K562 (cell line): ENCODE results near the gene RBFOX1. TPM values are rescaled to one million over a fixed set of nuclear protein-coding genes. Genes with fewer than 3 reads are reported as not detected.

Source experiments
- ATAC-seq: fragments of 200-7000 bp; cut with Tn5 transposase; 3 replicates; pipeline ENCODE4 v1.9.1; 2020; ENCODE audit warnings: moderate library complexity
- BruUV-seq: library from RNA; stranded (reverse); fragments of 400-500 nt; replicated peaks from 2 replicates; lab custom pipeline; 2021; lab: Mats Ljungman, UMichigan
- CTCF ChIA-PET: fragments of 300-600 bp; formaldehyde crosslinking; extraction: SDS; loops from one replicate; lab custom pipeline; 2021; ENCODE audit warnings: low intra/inter-chr PET ratio; lab: Yijun Ruan, JAX
- POLR2A ChIA-PET: fragments of 300-600, 350-650 bp; sonication (Branson Sonifier 250); formaldehyde crosslinking; extraction: SDS; loops from one replicate; lab custom pipeline; 2021; ENCODE audit warnings: antibody characterized with exemption, inconsistent platforms; lab: Yijun Ruan, JAX
- DNase-seq, 4 experiments: peaks; one replicate each; pipeline versions ENCODE4 v3.0.0 to v3.0.0-alpha.2; 2011 to 2018; ENCODE audit warnings: low spot score in 3 of 4, mixed read lengths in 3 of 4; ENCODE audit errors: extremely low read depth in 1 of 4
- FAIRE-seq: peaks from 2 replicates; lab custom pipeline; 2011; peaks lifted over from hg19 to GRCh38; lab: Jason Lieb, UNC
- H2AFZ ChIP-seq: 2 replicates; pipeline ENCODE4 v1.6.0; 2011; ENCODE audit warnings: low read depth, low read length, control low read depth, inconsistent platforms
- H3K27ac ChIP-seq: fragments of 200-600 bp; 3 replicates; pipeline ENCODE4 v1.8.0; 2011; ENCODE audit warnings: low read depth, mild to moderate bottlenecking, control low read depth, inconsistent platforms, low read length, moderate library complexity, mixed read lengths; ENCODE audit errors: extremely low read depth
- H3K27me3 ChIP-seq, 2 experiments: fragments of 300-600 bp in 1 of 2; 2 replicates in 1 of 2; 3 replicates in 1 of 2; pipeline versions ENCODE4 v1.6.0 to v1.8.0; 2011; ENCODE audit warnings: inconsistent platforms in 2 of 2, low read length in 2 of 2, mild to moderate bottlenecking in 1 of 2, mixed read lengths in 1 of 2, moderate library complexity in 1 of 2; ENCODE audit not compliant: control insufficient read depth in 2 of 2, insufficient read depth in 2 of 2
- H3K36me3 ChIP-seq: fragments of 300-600 bp; 3 replicates; pipeline ENCODE4 v1.8.0; 2011; ENCODE audit warnings: mild to moderate bottlenecking, low read length, inconsistent platforms; ENCODE audit not compliant: control insufficient read depth, insufficient read depth
- H3K4me1 ChIP-seq, 2 experiments: fragments of 200-600 bp in 1 of 2; replicated peaks in 1 of 2; 2 replicates in 1 of 2; 3 replicates in 1 of 2; pipeline versions ENCODE4 v1.5.1 to v1.8.0; 2011; ENCODE audit warnings: inconsistent platforms in 2 of 2, low read length in 2 of 2, mild to moderate bottlenecking in 1 of 2, mixed read lengths in 1 of 2, moderate library complexity in 1 of 2; ENCODE audit not compliant: control insufficient read depth in 2 of 2, insufficient read depth in 2 of 2
- H3K4me2 ChIP-seq: 2 replicates; pipeline ENCODE4 v1.6.1; 2011; ENCODE audit warnings: low read length, control low read depth, inconsistent platforms, mixed read lengths; ENCODE audit not compliant: insufficient read depth
- H3K4me3 ChIP-seq: fragments of 200-600 bp; sonication (generic), shearing (Covaris generic); 2 replicates; pipeline ENCODE4 v1.5.1; 2016; ENCODE audit warnings: control low read depth, inconsistent platforms
- H3K79me2 ChIP-seq: fragments of 200-600 bp; 3 replicates; pipeline ENCODE4 v1.8.0; 2011; ENCODE audit warnings: low read length, inconsistent platforms; ENCODE audit not compliant: control insufficient read depth, insufficient read depth
- H3K9ac ChIP-seq, 2 experiments: 2 replicates each; pipeline versions ENCODE4 v1.6.0 to v1.6.1; 2011; ENCODE audit warnings: low read depth in 2 of 2, low read length in 2 of 2, control low read depth in 1 of 2, inconsistent platforms in 1 of 2, mild to moderate bottlenecking in 1 of 2, mixed read lengths in 1 of 2; ENCODE audit not compliant: insufficient read depth in 1 of 2
- H3K9me1 ChIP-seq: one replicate; pipeline ENCODE4 v1.6.0; 2011; ENCODE audit warnings: inconsistent platforms, mild to moderate bottlenecking, low read length, moderate library complexity; ENCODE audit not compliant: control insufficient read depth, insufficient read depth
- H3K9me3 ChIP-seq: replicated peaks from 2 replicates; pipeline ENCODE4 v1.5.1; 2011; ENCODE audit warnings: low read depth, low read length, inconsistent platforms; ENCODE audit not compliant: control insufficient read depth, insufficient read depth
- H4K20me1 ChIP-seq: replicated peaks from 2 replicates; pipeline ENCODE4 v1.6.1; 2011; ENCODE audit warnings: low read length, inconsistent platforms, mixed read lengths; ENCODE audit not compliant: control insufficient read depth, insufficient read depth
- CBX2 ChIP-seq: fragments of 200-600 bp; sonication (generic); IDR thresholded peaks from one replicate; pipeline ENCODE4 v1.6.1; 2012; ENCODE audit warnings: mild to moderate bottlenecking, low read length, inconsistent platforms; ENCODE audit not compliant: insufficient read depth, poor library complexity, severe bottlenecking
- HOMEZ ChIP-seq: fragments of 250-450 bp; sonication (Bioruptor Pico); IDR thresholded peaks from 2 replicates; pipeline ENCODE4 v1.4.0; 2020; ENCODE audit warnings: mild to moderate bottlenecking, moderate library complexity
- PTBP1 ChIP-seq: fragments of 200-400 bp; formaldehyde crosslinking; IDR thresholded peaks from 2 replicates; pipeline ENCODE4 v1.6.1; 2017; ENCODE audit warnings: low read depth, low read length
- PURB ChIP-seq: sonication (generic); formaldehyde crosslinking; IDR thresholded peaks from 2 replicates; pipeline ENCODE4 v1.9.0; 2021; ENCODE audit warnings: low read depth, mild to moderate bottlenecking, missing genetic modification reagents
- TEAD4 ChIP-seq, 2 experiments: sonication (generic) in 1 of 2; formaldehyde crosslinking in 1 of 2; IDR thresholded peaks; 2 replicates each; pipeline versions ENCODE4 v1.6.1 to v1.8.0; 2012 to 2022; ENCODE audit warnings: borderline replicate concordance in 1 of 2, inconsistent platforms in 1 of 2, low read length in 1 of 2, mild to moderate bottlenecking in 1 of 2, missing genetic modification reagents in 1 of 2
- THAP7 ChIP-seq: fragments of 250-450 bp; sonication (Bioruptor Pico); IDR thresholded peaks from 2 replicates; pipeline ENCODE4 v1.5.0; 2021
- WGBS: fragments of 100-300 bp; shearing (Covaris generic); methylation state at CpG from one replicate; pipeline ENCODE4 v1.1.6; 2016; ENCODE audit warnings: low coverage, mixed read lengths; ENCODE audit not compliant: insufficient coverage; ENCODE audit errors: missing lambda C conversion rate; 5-methylcytosine and 5-hydroxymethylcytosine counted together
- in situ Hi-C: fragments of 300-500 bp; cut with MboI; formaldehyde crosslinking; loops from 4 replicates; pipeline ENCODE4 v1.15.0; 2018; ENCODE audit warnings: inconsistent platforms, mixed read lengths
- intact Hi-C: fragments of 100-400 bp; cut with micrococcal nuclease; formaldehyde crosslinking; loops from 2 replicates; pipeline ENCODE4 v1.14.2; 2022
- polyA plus RNA-seq, 8 experiments: library from polyadenylated mRNA; depleted of rRNA in 4 of 8; stranded (reverse) in 5 of 8; unstranded in 3 of 8; fragments of >200 nt; fragmentation: Nextera tagmentation in 2 of 8; fragmentation: Illumina TruSeq in 1 of 8; extraction: Ambion mirVana in 2 of 8; extraction: Trizol in 1 of 8; gene quantifications; 2 replicates each; pipeline versions ENCODE4 v1.2.1 to v1.2.3, GENCODE V29; 2011 to 2014; ENCODE audit warnings: inconsistent platforms in 1 of 8, missing spikeins in 1 of 8
- total RNA-seq, 7 experiments: library from RNA; depleted of rRNA in 6 of 7; stranded (reverse); fragments of >200 nt in 6 of 7; fragmentation: Illumina TruSeq in 2 of 7; extraction: Trizol in 2 of 7; gene quantifications; 2 replicates each; pipeline versions ENCODE4 v1.2.1 to v1.2.3, GENCODE V29; 2011 to 2021; ENCODE audit warnings: low replicate concordance in 1 of 7
- TF ChIP-seq, protein P1 (sequence below), 2 experiments: fragments of 450-650 bp in 1 of 2; sonication (generic) in 1 of 2; formaldehyde crosslinking; conservative IDR thresholded peaks; 2 replicates each; pipeline versions ENCODE4 v1.4.0 to v1.8.1; 2020 to 2022; ENCODE audit warnings: mild to moderate bottlenecking in 1 of 2, missing genetic modification reagents in 1 of 2

Gene RBFOX1
- total and polyA plus RNA-seq, 9 of the 15 experiments (the other 6 are each of a cell fraction or from before 2014, with no cell fraction given), result 0.03 TPM; not detected in 8

DNA sequence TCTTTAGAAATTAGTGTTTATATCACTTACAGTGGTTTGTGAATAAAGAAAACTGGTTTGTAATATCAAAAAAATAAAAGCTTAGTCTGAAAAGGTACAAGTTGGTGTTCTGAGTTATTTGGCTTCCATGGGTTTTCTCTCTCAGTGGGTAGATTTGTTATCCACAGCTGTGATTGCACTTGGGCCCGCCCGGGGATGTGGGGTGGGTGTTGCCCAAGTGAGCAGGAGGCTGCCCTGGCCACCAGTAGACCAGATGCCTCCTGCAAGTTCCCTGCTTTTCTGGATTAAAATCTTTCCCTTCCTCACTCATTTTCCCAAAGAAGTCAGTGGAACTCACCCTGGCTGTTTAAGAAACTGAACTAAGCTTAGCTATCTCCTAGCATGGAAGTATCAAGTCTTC, 380.6 kb downstream of the RBFOX1 start:
- Histone ChIP-seq H3K4me3 (no peak overlapping the region), H3K27ac (no peak overlapping the region), H2AFZ (no peak overlapping the region), H4K20me1 (no peaks in the 10 kb centered on the region; the same call in 1 of the 2 replicates), H3K4me2 (no peak overlapping the region), H3K27me3 (peaks cover 4 to 11% of the 10 kb centered on the region in 2 experiments; a peak in 4 of 5 replicates), H3K9me1 (no peaks in the 10 kb centered on the region), H3K9ac (no peak overlapping the region), H3K36me3 (no peaks in the 10 kb centered on the region), H3K9me3 (no peaks in the 10 kb centered on the region), H3K4me1 (no peaks in the 10 kb centered on the region), H3K79me2 (no peaks in the 10 kb centered on the region)
- CTCF ChIA-PET, result no interaction called here
- TF ChIP-seq, protein P1, sequence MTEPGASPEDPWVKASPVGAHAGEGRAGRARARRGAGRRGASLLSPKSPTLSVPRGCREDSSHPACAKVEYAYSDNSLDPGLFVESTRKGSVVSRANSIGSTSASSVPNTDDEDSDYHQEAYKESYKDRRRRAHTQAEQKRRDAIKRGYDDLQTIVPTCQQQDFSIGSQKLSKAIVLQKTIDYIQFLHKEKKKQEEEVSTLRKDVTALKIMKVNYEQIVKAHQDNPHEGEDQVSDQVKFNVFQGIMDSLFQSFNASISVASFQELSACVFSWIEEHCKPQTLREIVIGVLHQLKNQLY (CRISPR knock-in tag; conservative IDR thresholded peaks at IDR 0.05), result no peak
- no peak for TF ChIP-seq THAP7
- TF ChIP-seq HOMEZ, result no peak
- no peak for TF ChIP-seq PTBP1
- TF ChIP-seq CBX2, result no peak
- no peak for TF ChIP-seq TEAD4 (IDR thresholded peaks at IDR 0.05; ENCODE audit: low read length)
- TF ChIP-seq TEAD4 (CRISPR knock-in tag; IDR thresholded peaks at IDR 0.05; ENCODE audit: borderline replicate concordance), result no peak
- no peak for TF ChIP-seq PURB (CRISPR knock-in tag)
- no TSS peak for BruUV-seq
- DNase-seq (no peak), ATAC-seq (no peak), FAIRE-seq (no peak)
- in situ Hi-C loops, result no loop called here
- intact Hi-C loops, result no loop called here
- POLR2A ChIA-PET, result interaction anchor here (0.9 kb wide), 1 partner anchor 10 kb away, joined by 3 read pairs; no protein-coding TSS in a partner anchor
- WGBS, result 0% methylated on average over 2 of the region's 2 CpGs
